HepG2 (cell line): Measurements from ENCODE around the gene MADCAM1. TPM values are rescaled to one million over a fixed set of nuclear protein-coding genes. Genes with fewer than 3 reads are reported as not detected.

Experiments
- BATF2 ChIP-seq: sonication (generic); formaldehyde crosslinking; IDR thresholded peaks from 2 replicates; pipeline ENCODE4 v1.8.0; 2022; ENCODE audit warnings: mild to moderate bottlenecking, missing genetic modification reagents, moderate library complexity
- CSRNP2 ChIP-seq: sonication (generic); formaldehyde crosslinking; conservative IDR thresholded peaks from 2 replicates; pipeline ENCODE4 v1.8.0; 2022; ENCODE audit warnings: low read depth, missing genetic modification reagents
- FLYWCH1 ChIP-seq: sonication (generic); formaldehyde crosslinking; IDR thresholded peaks from 2 replicates; pipeline ENCODE4 v1.8.1; 2023; ENCODE audit warnings: mild to moderate bottlenecking, missing genetic modification reagents
- FOXO4 ChIP-seq: sonication (generic); formaldehyde crosslinking; conservative IDR thresholded peaks from 2 replicates; pipeline ENCODE4 v1.8.1; 2023; ENCODE audit warnings: missing genetic modification reagents
- GATAD1 ChIP-seq: IDR thresholded peaks from 2 replicates; pipeline ENCODE4 v1.6.1; 2016; ENCODE audit warnings: missing genetic modification reagents, missing compliant biosample characterization
- NAIF1 ChIP-seq: sonication (generic); formaldehyde crosslinking; IDR thresholded peaks from 2 replicates; pipeline ENCODE4 v1.5.0; 2020; ENCODE audit warnings: mild to moderate bottlenecking, missing genetic modification reagents, borderline replicate concordance
- NFATC3 ChIP-seq: sonication (generic); formaldehyde crosslinking; IDR thresholded peaks from 2 replicates; pipeline ENCODE4 v1.5.1; 2020; ENCODE audit warnings: mild to moderate bottlenecking, missing genetic modification reagents
- THAP11 ChIP-seq: IDR thresholded peaks from 2 replicates; pipeline ENCODE4 v1.6.1; 2016; ENCODE audit warnings: missing biosample characterization, missing genetic modification reagents
- YY1 ChIP-seq: IDR thresholded peaks from 2 replicates; pipeline ENCODE4 v1.6.1; 2011; ENCODE audit warnings: low read length, low read depth, moderate library complexity, mild to moderate bottlenecking; ENCODE audit not compliant: insufficient read depth, insufficient replicate concordance
- ZBTB25 ChIP-seq: IDR thresholded peaks from 2 replicates; pipeline ENCODE4 v1.6.1; 2018; ENCODE audit warnings: missing genetic modification reagents
- ZBTB46 ChIP-seq: sonication (generic); formaldehyde crosslinking; IDR thresholded peaks from 2 replicates; pipeline ENCODE4 v1.4.0; 2020; ENCODE audit warnings: mild to moderate bottlenecking, missing genetic modification reagents, borderline replicate concordance
- ZBTB49 ChIP-seq: sonication (generic); formaldehyde crosslinking; IDR thresholded peaks from 2 replicates; pipeline ENCODE4 v1.4.0; 2020; ENCODE audit warnings: missing genetic modification reagents, borderline replicate concordance
- ZFYVE20 ChIP-seq: sonication (generic); formaldehyde crosslinking; IDR thresholded peaks from 2 replicates; pipeline ENCODE4 v1.8.0; 2023; ENCODE audit warnings: low read depth, mild to moderate bottlenecking, moderate library complexity, missing genetic modification reagents, borderline replicate concordance
- ZNF296 ChIP-seq: sonication (generic); formaldehyde crosslinking; conservative IDR thresholded peaks from 2 replicates; pipeline ENCODE4 v1.5.0; 2020; ENCODE audit warnings: mild to moderate bottlenecking, missing genetic modification reagents
- ZNF577 ChIP-seq: sonication (generic); formaldehyde crosslinking; IDR thresholded peaks from 2 replicates; pipeline ENCODE4 v1.4.0; 2020; ENCODE audit warnings: mild to moderate bottlenecking, low read depth, missing genetic modification reagents, borderline replicate concordance
- ZSCAN5A ChIP-seq: sonication (generic); formaldehyde crosslinking; IDR thresholded peaks from 2 replicates; pipeline ENCODE4 v1.8.0; 2022; ENCODE audit warnings: mild to moderate bottlenecking, missing genetic modification reagents, borderline replicate concordance
- polyA plus RNA-seq, 8 experiments: library from polyadenylated mRNA; depleted of rRNA in 3 of 8; stranded (reverse) in 7 of 8; unstranded in 1 of 8; fragments of >200 nt; fragmentation: Illumina TruSeq in 4 of 8; extraction: Trizol in 4 of 8; gene quantifications; 2 replicates each; pipeline versions ENCODE4 v1.2.1 to v1.2.3, GENCODE V29; 2011 to 2016; ENCODE audit warnings: low read depth in 4 of 8, missing spikeins in 1 of 8, mixed read lengths in 1 of 8; ENCODE audit not compliant: insufficient read depth in 1 of 8
- total RNA-seq, 5 experiments: library from RNA; depleted of rRNA; stranded (reverse); fragments of >200 nt; fragmentation: Illumina TruSeq; extraction: Trizol; gene quantifications; 2 replicates each; pipeline ENCODE4 v1.2.3, GENCODE V29; 2016; ENCODE audit warnings: low read depth in 1 of 5

The MADCAM1 gene
- total and polyA plus RNA-seq, 2 of the 13 experiments (the other 11 are each of a cell fraction or from before 2014, with no cell fraction given), result 0.29 to 0.33 TPM

GRCh38 chr19:494171-495080 is 1.9 kb upstream of the MADCAM1 start (continued):
- no peak for TF ChIP-seq ZSCAN5A (CRISPR knock-in tag)
- no peak for TF ChIP-seq ZBTB46 (CRISPR knock-in tag)
- 0 out of 2 replicates have a peak, but pooled peaks have one; percentile 46 for TF ChIP-seq ZBTB25
- no peak for TF ChIP-seq CSRNP2 (CRISPR knock-in tag)
- no peak for TF ChIP-seq ZNF577
- TF ChIP-seq ZBTB49 (CRISPR knock-in tag), result no peak
- no peak for TF ChIP-seq NAIF1 (CRISPR knock-in tag)
- TF ChIP-seq FLYWCH1, result no peak
- no peak for TF ChIP-seq FOXO4
- 0 out of 2 replicates have a peak, but pooled peaks have one; percentile 34 for TF ChIP-seq THAP11 (CRISPR knock-in tag)
- no peak for TF ChIP-seq NFATC3 (CRISPR knock-in tag)
- peak; percentile 23 for TF ChIP-seq YY1
- TF ChIP-seq GATAD1, result 0 out of 2 replicates have a peak, but pooled peaks have one; percentile 35
- TF ChIP-seq ZFYVE20 (CRISPR knock-in tag), result no peak
- no peak for TF ChIP-seq BATF2 (CRISPR knock-in tag)
- TF ChIP-seq ZNF296 (CRISPR knock-in tag), result no peak
